HG03432 (cell line): ENCODE data around the gene PREX1.
"Not testable (repeated sequence)": the region's sequence is repeated elsewhere in the genome, so short reads cannot be mapped to it uniquely, and the experiment has no call there.

Source experiments
- ATAC-seq: cut with Tn5 transposase; IDR thresholded peaks from one replicate; pipeline ENCODE4 v1.9.1; 2021; ENCODE audit warnings: mild to moderate bottlenecking, moderate library complexity; ENCODE audit not compliant: unreplicated experiment

Gene PREX1

DNA sequence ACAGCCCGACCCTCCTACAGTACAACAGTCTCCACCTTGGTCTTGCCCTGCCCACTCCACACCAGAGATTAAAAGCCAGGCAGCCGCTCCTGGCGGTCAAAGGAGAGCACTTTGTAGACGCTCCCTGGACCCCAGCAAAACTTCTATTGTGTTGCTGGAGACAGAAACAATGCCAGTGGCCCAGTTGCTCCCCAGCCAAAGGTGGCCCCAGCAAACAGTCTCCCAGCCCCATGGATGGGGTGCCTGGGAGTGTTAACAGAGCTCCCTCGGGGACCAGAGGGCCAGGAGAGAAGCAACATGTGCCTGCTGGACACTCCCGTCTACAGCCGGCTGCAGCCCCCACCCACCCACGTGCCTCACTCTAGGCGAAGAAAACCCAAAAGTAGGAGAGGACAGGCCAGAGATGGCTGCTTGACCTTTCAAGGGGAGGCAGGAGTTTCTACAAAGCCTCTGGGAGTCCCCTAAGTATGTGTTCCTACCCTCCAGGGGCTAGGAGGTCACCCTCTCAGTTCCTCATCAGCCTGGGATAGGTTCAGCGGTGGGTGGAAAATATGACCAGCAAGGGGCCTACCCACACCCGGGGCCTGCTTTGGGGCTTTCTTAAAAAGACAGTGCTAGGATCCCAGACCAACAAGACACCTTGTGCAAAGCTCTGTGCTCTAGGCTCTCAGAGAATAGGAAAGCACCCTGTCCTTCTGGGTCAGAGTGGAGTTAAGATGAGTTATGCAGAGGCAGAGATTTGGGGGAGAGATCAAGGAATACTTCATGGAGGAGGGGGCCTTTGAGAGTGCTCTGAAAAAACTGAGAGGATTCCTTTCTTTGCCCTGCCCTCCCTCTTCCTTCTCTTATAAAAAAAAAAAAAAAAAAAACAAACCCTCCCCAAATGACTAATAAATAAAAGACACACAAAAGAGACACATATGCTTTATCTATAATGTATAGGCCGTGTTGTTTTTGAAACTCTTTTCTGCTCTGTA, 19.0 kb upstream of the PREX1 start:
- ATAC-seq, result peak; percentile 90

- no peak for ATAC-seq
Measured at GRCh38 chr20:48845721-48846306, 18.0 kb upstream of the PREX1 start.

- ATAC-seq, result no peak
Measured at GRCh38 chr20:48844996-48845395, 17.2 kb upstream of the PREX1 start.

GRCh38 chr20:48843896-48844295, 16.1 kb upstream of the PREX1 start:
- ATAC-seq, result not testable (repeated sequence)

GRCh38 chr20:48843057-48843806, 15.4 kb upstream of the PREX1 start:
- ATAC-seq, result no peak

DNA sequence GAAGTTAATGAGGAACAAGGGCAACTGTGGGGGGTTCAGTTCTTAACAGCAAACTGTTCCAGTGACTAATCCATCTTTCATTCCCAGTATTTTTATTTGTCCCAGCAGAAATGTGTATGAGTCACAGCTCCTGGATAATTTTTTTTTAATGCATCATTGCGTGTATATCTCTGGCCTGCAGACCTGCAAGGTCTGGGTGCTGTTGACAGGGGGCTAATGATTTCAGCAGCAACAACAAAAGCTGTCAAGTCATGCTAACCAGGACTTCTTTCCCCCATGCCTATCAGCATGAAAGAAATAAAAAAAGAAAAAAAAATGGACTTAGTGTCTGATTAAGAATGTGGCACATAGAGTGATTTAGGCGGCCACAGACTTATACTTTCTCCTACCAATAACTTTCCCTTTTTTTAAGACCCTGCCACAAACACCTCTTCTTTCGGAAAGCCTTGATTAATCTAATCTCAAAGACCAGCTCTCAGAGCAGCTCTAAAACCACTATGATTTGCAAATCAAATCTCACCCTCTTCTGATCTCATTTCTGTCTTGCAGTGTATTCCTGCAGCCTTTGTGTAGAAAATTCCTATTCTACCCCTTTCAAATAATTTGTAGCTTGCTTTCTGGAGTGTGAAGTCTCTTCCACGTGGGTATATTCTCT, 14.2 kb upstream of the PREX1 start:
- ATAC-seq, result no peak

DNA sequence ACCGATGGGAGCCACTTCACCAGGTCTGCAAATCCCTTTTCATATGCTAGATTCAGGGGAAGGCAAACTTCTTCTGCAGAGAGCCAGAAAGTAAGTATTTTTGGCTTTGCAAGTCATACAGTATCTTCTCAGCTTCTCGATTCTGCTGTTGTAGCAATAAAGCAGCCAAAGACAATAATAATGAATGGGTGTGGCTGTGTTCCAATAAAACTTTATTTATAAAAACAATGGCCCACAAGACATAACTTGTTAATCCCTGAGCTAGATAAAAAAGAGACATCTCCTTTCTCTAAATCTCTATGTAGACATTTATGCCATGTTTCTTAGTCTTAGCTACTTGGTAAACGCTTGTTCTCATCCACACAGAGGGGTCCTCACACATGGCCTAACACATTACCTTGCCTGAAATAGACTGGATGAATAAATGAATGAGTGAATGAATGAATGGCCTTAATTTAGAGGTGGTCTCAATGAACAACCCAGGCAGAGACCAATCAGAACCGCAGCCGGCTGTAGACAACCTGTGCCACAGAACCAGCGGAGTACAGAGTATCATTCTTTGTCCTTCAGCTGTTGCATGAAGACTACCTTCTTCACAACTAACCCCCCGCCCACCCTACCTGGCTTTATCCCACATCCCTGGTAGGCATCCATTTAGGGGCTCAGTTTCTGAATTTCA, 13.5 kb upstream of the PREX1 start:
- ATAC-seq, result no peak

DNA sequence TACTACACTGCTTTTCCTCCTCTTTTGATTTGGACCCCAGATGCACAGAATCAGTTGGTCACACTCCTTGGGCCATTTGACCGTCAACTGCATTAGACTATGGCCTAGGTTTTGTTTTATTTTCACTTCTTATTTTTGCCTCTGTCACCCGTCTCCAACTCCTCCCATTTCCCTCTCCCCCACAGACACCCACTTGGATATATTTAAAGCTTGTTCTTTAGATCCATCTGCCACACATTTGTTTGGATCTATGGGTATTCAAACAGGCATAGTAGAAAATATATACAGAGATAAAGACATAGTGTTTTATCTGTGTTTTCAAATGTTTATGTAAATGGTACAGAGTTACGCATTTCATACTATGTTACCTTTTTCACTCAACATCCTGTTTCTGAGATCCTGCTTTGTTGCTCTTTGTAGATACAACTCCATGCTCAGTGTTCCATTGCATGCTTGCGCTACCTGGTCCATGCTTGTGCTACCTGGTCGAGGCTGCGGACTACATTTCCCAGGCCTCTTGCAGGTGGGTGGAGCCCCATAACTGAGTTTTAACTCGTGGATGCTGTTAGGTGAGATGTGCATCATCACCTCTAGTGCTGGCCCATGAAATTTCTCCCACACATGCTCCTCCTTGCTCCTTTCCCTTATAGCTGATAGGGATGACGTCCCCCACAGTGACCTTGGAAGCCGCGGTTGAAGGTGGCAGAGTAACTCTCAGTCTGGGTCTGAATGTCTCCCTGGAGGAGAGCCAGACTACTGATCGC, 11.5 kb upstream of the PREX1 start:
- no peak for ATAC-seq

DNA sequence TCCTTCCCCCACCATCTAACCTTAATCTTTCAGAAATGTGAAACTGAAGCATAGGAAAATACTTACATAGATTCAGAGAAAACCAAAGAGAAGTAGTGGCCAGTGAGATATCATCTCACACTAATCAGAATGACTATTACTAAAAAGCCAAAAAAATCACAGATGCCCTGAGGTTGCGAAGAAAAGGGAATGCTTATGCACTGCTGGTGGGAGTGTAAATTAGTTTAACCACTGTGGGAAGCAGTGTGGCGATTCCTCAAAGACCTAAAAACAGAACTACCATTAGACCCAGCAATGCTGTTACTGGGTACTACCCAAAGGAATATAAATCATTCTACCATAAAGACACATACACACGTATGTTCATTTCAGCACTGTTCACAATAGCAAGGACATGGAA, 9.2 kb upstream of the PREX1 start:
- no peak for ATAC-seq

- ATAC-seq, result no peak
Measured at GRCh38 chr20:48835390-48835789, 7.6 kb upstream of the PREX1 start.

GRCh38 chr20:48834278-48834677, 6.5 kb upstream of the PREX1 start:
- ATAC-seq, result no peak

- ATAC-seq, result no peak
Measured at GRCh38 chr20:48832405-48832730, 4.6 kb upstream of the PREX1 start.

GRCh38 chr20:48831718-48832404, 4.1 kb upstream of the PREX1 start:
- no peak for ATAC-seq

DNA sequence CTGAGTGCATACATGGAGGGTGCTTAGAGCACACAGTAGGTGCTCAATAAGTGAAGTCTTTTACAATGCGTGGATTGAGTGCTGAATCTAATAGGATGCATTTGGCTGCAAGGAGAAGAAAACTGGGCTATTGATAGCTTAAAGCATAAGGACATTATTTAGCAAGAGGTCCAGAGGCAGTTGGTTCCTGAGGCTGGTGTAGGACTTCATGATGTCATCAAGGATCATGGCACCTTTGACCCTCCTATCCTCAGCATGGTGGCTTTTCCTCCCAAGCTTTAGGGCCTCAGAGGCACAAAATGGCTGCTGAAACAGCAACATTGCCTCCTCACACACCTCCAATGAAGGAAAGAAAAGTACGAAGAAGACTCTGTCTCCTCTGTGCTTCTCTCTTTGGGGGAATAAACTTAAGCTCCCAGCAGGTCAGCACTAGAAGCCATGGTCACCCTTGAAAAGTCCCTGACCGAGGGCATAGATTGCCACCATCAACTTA, 3.1 kb upstream of the PREX1 start:
- no peak for ATAC-seq

- no peak for ATAC-seq
Measured at GRCh38 chr20:48829940-48830339, 2.1 kb upstream of the PREX1 start.

DNA sequence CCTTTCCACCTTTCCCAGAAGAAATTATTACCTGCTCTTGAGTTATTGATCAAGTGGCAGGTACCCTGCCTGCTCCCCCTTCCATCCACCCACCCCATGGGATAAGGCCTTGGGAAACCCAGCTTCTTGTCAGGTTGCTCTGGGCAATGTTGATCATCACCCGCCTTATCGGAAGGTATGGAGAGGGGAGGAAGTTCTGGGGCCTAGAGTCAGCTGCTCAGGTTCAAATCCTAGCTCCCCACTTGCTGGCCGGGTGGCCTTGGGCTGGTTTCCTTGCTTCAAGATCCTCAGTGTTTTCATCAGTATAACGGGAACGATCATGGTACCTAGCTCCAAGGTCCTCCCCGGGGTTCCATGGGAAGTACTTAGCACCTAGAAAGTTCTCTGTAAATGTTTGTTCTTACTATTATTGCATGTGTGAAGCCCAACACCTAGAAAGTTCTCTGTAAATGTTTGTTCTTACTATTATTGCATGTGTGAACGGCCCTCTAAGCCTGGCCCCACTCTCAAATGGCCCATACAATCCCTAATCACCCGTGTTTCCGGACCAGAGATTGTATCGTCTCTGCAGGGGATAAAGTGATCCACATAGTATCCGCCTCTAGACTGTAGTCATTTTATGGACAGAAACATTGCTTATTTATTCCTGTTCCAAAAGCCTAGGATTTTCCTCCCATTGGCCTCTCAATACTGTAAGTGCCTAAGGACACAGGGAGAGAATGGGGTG, 1.1 kb upstream of the PREX1 start:
- ATAC-seq, result no peak

DNA sequence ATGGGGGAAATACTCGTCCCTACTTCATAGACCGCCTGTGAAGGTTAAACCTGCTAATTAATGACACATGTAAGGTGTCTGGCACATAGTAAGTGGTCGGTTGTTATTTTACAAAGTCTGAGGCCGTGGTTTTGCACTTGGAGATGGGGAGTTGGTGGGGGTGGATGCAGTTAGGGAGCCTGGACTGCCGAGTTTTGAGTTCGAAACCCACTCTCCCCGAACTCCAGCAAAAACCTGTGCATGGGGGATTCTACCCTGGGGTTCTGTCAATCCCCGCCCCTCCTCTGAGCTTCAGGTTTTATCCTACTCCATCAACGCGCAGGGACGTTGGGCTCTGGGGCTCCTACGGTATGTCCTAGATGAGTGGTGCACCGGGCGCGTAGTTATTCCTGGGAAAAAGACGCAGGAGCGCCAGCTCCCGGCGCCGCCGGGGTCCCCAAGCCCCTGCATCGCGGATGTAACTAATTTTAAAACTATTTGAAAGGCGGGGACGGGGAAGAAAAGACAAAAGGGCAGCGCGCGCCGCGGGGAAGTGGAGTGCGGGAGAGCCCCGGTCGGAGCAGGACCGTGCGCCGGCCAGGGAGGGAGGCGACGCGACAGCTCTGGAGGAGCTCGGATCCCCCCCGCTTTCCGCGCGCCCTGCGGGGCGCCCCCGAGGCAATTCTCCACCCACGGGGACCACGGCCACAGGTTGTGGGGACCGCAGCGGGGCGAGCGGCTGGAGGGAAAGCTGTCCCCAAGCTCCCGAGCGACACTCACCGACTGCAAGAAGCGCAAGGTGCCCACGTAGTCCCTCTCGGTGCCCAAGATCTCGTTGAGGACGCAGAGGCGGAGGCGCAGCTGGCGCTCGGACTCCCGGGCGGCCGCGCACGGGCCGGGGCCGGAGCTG, 672 bp downstream of the PREX1 start:
- ATAC-seq, result peak; percentile 16

GRCh38 chr20:48826480-48826879, 1.3 kb downstream of the PREX1 start:
- not testable (repeated sequence) for ATAC-seq
